Measurements from ENCODE around the gene CIB4. TPM values are rescaled to one million over a fixed set of nuclear protein-coding genes. Genes with fewer than 3 reads are reported as not detected.

CIB4 gene
- total and polyA plus RNA-seq, 2 of the 4 experiments (the other 2 are of a cell fraction): not detected

DNA sequence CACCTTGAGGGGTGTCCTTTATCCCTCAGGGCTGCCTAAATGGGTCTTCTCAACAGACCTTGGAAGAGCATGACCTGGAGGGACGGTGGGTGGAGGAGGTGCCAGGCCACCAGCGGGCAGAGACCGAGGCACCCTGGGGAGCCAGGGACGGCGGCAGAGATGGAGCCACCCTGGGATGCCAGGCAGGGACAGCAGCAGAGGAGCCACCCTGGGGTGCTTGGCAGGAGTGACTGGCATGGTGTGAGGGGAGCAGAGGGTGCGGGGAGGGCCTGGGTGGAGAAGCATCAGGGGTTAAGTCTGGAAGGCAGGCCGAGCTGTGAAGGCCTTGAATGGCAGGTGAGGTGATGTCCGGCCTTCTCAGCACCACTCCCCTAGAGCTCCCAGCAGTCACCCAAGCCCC, 56.1 kb downstream of the CIB4 start:
- no TSS peak for BruUV-seq (replicated peaks)
- H3K9me3 ChIP-seq (ENCODE audit: control insufficient read depth, insufficient read depth, low read length): no peaks in the 10 kb centered on the region
- peaks cover 70% of the 10 kb centered on the region for H3K27me3 ChIP-seq (ENCODE audit: control insufficient read depth, insufficient read depth, low read length)
- CTCF ChIA-PET: no interaction called here
- H2BK20ac ChIP-seq (ENCODE audit: low read depth, low read length): no peak overlapping the region
- no peak overlapping the region for H3K18ac ChIP-seq (ENCODE audit: low read depth, low read length)
- no peak overlapping the region for H3K9ac ChIP-seq (ENCODE audit: low read depth, low read length)
- no peak overlapping the region for H2BK120ac ChIP-seq (ENCODE audit: low read depth, low read length)
- H3K9me1 ChIP-seq (ENCODE audit: insufficient read depth, low read length): no peaks in the 10 kb centered on the region
- H3K27ac ChIP-seq (ENCODE audit: insufficient read depth, low read length): no peak overlapping the region
- no peaks in the 10 kb centered on the region for H4K20me1 ChIP-seq (ENCODE audit: insufficient read depth, low read length)
- H3K36me3 ChIP-seq (ENCODE audit: control insufficient read depth, insufficient read depth, low read length): no peaks in the 10 kb centered on the region
- no peaks in the 10 kb centered on the region for H3K79me1 ChIP-seq (ENCODE audit: low read depth in 1 of 2, low read length in 2 of 2)
- no peak overlapping the region for H2BK15ac ChIP-seq (ENCODE audit: low read depth, low read length)
- no peak overlapping the region for H4K8ac ChIP-seq (ENCODE audit: low read depth in 2 of 2, low read length in 2 of 2)
- no peak overlapping the region for H3K4me3 ChIP-seq (ENCODE audit: insufficient read depth, low read depth, low read length)
- no peak overlapping the region for H2AK9ac ChIP-seq (replicated peaks; ENCODE audit: low read depth, low read length, poor library complexity)
- no peak overlapping the region for H2AK5ac ChIP-seq (ENCODE audit: low read depth, low read length)
- no peak overlapping the region for H3K14ac ChIP-seq (replicated peaks; ENCODE audit: low read depth, low read length)
- WGBS, 2 experiments (ENCODE audit: extremely low coverage in 2 of 2, insufficient read length in 1 of 2): 58% methylated on average over 2 of the region's 8 CpGs; no CpG with 5 or more reads in 1 of the 2 experiments
- no peak overlapping the region for H4K5ac ChIP-seq (ENCODE audit: low read depth, low read length)
- H3K23ac ChIP-seq (ENCODE audit: low read depth, low read length): no peak overlapping the region
- H3K4ac ChIP-seq (ENCODE audit: low read depth, low read length): no peak overlapping the region
- POLR2A ChIA-PET (ENCODE audit: unreplicated experiment): no interaction called here
- no peak overlapping the region for H2BK5ac ChIP-seq (ENCODE audit: low read depth, low read length, poor library complexity, severe bottlenecking)
- no peak for DNase-seq
- no peak overlapping the region for H3K56ac ChIP-seq (ENCODE audit: extremely low read depth, insufficient read depth, low read length)
- H4K91ac ChIP-seq (ENCODE audit: insufficient read depth, low read depth, low read length): no peak overlapping the region
- intact Hi-C loops (cut with micrococcal nuclease): no loop called here
- dilution Hi-C loops (cut with HindIII; ENCODE audit: low sequenced_read_pairs, unreplicated experiment): no loop called here
- H3K4me1 ChIP-seq (ENCODE audit: control insufficient read depth, insufficient read depth, low read length): no peaks in the 10 kb centered on the region
- TF ChIP-seq MAZ (IDR thresholded peaks at IDR 0.05; ENCODE audit: borderline replicate concordance, low read depth, low read length): no peak
- no peak for TF ChIP-seq CEBPB (IDR thresholded peaks at IDR 0.05; ENCODE audit: low read depth, low read length)
- no peak for TF ChIP-seq BHLHE40 (IDR thresholded peaks at IDR 0.05; ENCODE audit: low read depth, low read length)
- TF ChIP-seq, protein P1, sequence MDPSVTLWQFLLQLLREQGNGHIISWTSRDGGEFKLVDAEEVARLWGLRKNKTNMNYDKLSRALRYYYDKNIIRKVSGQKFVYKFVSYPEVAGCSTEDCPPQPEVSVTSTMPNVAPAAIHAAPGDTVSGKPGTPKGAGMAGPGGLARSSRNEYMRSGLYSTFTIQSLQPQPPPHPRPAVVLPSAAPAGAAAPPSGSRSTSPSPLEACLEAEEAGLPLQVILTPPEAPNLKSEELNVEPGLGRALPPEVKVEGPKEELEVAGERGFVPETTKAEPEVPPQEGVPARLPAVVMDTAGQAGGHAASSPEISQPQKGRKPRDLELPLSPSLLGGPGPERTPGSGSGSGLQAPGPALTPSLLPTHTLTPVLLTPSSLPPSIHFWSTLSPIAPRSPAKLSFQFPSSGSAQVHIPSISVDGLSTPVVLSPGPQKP (IDR thresholded peaks at IDR 0.05; ENCODE audit: borderline replicate concordance, low read depth, low read length): no peak
- no peak for TF ChIP-seq MXI1 (IDR thresholded peaks at IDR 0.05; ENCODE audit: borderline replicate concordance, low read depth, low read length)
- TF ChIP-seq POLR2A (IDR thresholded peaks at IDR 0.05; ENCODE audit: low read depth, low read length): no peak
- TF ChIP-seq, protein P2, sequence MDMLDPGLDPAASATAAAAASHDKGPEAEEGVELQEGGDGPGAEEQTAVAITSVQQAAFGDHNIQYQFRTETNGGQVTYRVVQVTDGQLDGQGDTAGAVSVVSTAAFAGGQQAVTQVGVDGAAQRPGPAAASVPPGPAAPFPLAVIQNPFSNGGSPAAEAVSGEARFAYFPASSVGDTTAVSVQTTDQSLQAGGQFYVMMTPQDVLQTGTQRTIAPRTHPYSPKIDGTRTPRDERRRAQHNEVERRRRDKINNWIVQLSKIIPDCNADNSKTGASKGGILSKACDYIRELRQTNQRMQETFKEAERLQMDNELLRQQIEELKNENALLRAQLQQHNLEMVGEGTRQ (IDR thresholded peaks at IDR 0.05; ENCODE audit: low read depth, low read length): no peak
- no peak for TF ChIP-seq CHD1 (IDR thresholded peaks at IDR 0.05; ENCODE audit: low read depth, low read length)
- no peak for TF ChIP-seq MAFK (IDR thresholded peaks at IDR 0.05; ENCODE audit: low read depth, low read length)
- H3K4me2 ChIP-seq (ENCODE audit: low read depth, low read length): no peak overlapping the region
- in situ Hi-C loops (cut with MboI; ENCODE audit: low sequenced_read_pairs): no loop called here
- no peak overlapping the region for H2AFZ ChIP-seq (replicated peaks; ENCODE audit: low read length, poor library complexity)
- ATAC-seq (ENCODE audit: low read depth): no peak

Measured in IMR-90 (cell line).